MV-4-11 (cell line): ENCODE data around the gene CARMIL3.

Experiments used
- DNase-seq: peaks from one replicate; lab custom pipeline; 2025; lab: John Stamatoyannopoulos, UW

CARMIL3 gene

GRCh38 chr14:24115422-24116127, 63.8 kb downstream of the CARMIL3 start:
- DNase-seq: no peak

DNA sequence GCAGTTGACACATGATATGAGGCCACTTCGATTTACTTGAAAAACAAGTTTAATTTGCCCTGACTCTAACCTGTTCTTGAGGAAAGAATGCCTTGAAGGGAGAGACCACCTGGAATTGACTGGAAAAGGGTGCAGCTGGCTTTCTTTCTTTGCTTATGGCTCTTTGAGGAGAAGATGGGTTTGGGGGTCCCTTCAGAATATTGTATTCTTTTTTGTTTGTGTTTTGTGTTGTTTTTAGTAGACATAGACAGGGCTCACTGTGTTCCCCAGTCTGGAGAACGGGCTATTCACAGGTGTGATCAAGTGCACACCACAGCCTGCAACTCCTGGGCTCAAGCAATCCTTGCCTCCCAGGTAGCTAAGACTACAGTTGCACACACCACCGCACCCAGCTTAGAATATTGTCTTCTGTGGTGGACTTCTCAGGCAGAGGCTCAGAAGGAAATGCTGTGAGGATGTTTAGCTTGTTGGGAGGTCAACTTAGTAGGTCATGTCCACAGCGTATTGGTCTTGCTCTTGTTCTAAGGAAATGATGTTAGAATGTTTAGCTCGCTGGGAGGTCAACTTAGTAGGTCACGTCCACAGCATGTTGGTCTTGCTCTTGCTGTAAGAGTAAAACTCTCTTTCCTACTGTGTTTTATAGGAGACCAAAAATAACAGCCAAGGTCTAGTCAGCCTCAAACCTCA, 64.5 kb downstream of the CARMIL3 start:
- DNase-seq: no peak

- no peak for DNase-seq
Measured at GRCh38 chr14:24117179-24117578, 65.4 kb downstream of the CARMIL3 start.
